CD4-positive, alpha-beta memory T cell (primary cell): Measurements from ENCODE around the gene CHFR. TPM values are rescaled to one million over a fixed set of nuclear protein-coding genes. Genes with fewer than 3 reads are reported as not detected.

Experiments
- polyA plus RNA-seq, 2 donors: library from polyadenylated mRNA; unstranded; fragments of 300-500 nt; fragmentation: Illumina TruSeq; gene quantifications; one replicate each; pipeline ENCODE4 v1.2.3, GENCODE V29; 2021
- total RNA-seq, 2 experiments: library from RNA; stranded (reverse); gene quantifications; one replicate each; pipeline ENCODE4 v1.2.3, GENCODE V29; 2021

The CHFR gene
- total and polyA plus RNA-seq, 4 experiments from 2014 or later: 31.6 to 79.4 (median 50.6) TPM

Other genes with a start within 250 kb of the CHFR start
- gene POLE, start 200.3 kb downstream of the CHFR start, total RNA-seq: 10 to 100 TPM; 69.5 to 75.4 TPM
- gene POLE, start 200.3 kb downstream of the CHFR start, polyA plus RNA-seq: 1 to 10 TPM; 2.2 to 6.3 TPM
- 1 to 10 TPM; 4.2 to 7.2 TPM for gene PXMP2, start 200.0 kb downstream of the CHFR start, total RNA-seq
- 10 to 100 TPM; 12.9 to 23.9 TPM for gene PXMP2, start 200.0 kb downstream of the CHFR start, polyA plus RNA-seq
- 10 to 100 TPM; 23.8 to 28.1 TPM for gene PGAM5, start 176.8 kb downstream of the CHFR start, total RNA-seq
- gene PGAM5, start 176.8 kb downstream of the CHFR start, polyA plus RNA-seq: 10 to 100 TPM in 1 of 2 donors, 1 to 10 TPM in 1; 7.2 to 29.7 TPM
- 100 to 1,000 TPM in 1 of 2 experiments, 10 to 100 TPM in 1; 95.6 to 101 TPM for gene ANKLE2, start 125.8 kb downstream of the CHFR start, total RNA-seq
- 10 to 100 TPM; 21.0 to 44.4 TPM for gene ANKLE2, start 125.8 kb downstream of the CHFR start, polyA plus RNA-seq
- 10 to 100 TPM; 64.1 to 67.6 TPM for gene GOLGA3, start 58.7 kb downstream of the CHFR start, total RNA-seq
- gene GOLGA3, start 58.7 kb downstream of the CHFR start, polyA plus RNA-seq: 10 to 100 TPM in 1 of 2 donors, under 1 TPM in 1; 0.35 to 12.5 TPM
- gene ZNF605, start 68.7 kb upstream of the CHFR start, total RNA-seq: 10 to 100 TPM; 16.5 to 17.2 TPM
- 1 to 10 TPM in 1 of 2 donors, under 1 TPM in 1; 0.59 to 2.1 TPM for gene ZNF605, start 68.7 kb upstream of the CHFR start, polyA plus RNA-seq
- 10 to 100 TPM; 25.9 to 28.2 TPM for gene ZNF26, start 98.8 kb upstream of the CHFR start, total RNA-seq
- 10 to 100 TPM; 13.7 to 15.4 TPM for gene ZNF26, start 98.8 kb upstream of the CHFR start, polyA plus RNA-seq
- 10 to 100 TPM; 42.0 to 46.2 TPM for gene ZNF84, start 149.9 kb upstream of the CHFR start, total RNA-seq
- gene ZNF84, start 149.9 kb upstream of the CHFR start, polyA plus RNA-seq: 10 to 100 TPM; 15.5 to 15.9 TPM
- 10 to 100 TPM; 25.2 to 28.2 TPM for gene ZNF140, start 193.3 kb upstream of the CHFR start, total RNA-seq
- 10 to 100 TPM; 24.6 to 26.2 TPM for gene ZNF140, start 193.3 kb upstream of the CHFR start, polyA plus RNA-seq
- gene ZNF891, start 242.7 kb upstream of the CHFR start, total RNA-seq: 1 to 10 TPM; 6.2 to 7.3 TPM
- under 1 TPM; 0.37 to 0.75 TPM for gene ZNF891, start 242.7 kb upstream of the CHFR start, polyA plus RNA-seq
- 10 to 100 TPM; 17.4 to 19.6 TPM for gene ZNF10, start 243.0 kb upstream of the CHFR start, total RNA-seq
- gene ZNF10, start 243.0 kb upstream of the CHFR start, polyA plus RNA-seq: 10 to 100 TPM in 1 of 2 donors, 1 to 10 TPM in 1; 8.1 to 11.3 TPM